CD4-positive, alpha-beta T cell treated with Interleukin-12 subunit alpha and Interleukin-12 subunit beta, for 1 hour (primary cell): ENCODE results near the gene CSF3.
A peak's percentile ranks its signal among the peaks of the same experiment; 100 is the strongest.

Source experiments
- DNase-seq: peaks from one replicate; pipeline ENCODE4 v3.0.0-alpha.2; 2020

Gene CSF3

DNA sequence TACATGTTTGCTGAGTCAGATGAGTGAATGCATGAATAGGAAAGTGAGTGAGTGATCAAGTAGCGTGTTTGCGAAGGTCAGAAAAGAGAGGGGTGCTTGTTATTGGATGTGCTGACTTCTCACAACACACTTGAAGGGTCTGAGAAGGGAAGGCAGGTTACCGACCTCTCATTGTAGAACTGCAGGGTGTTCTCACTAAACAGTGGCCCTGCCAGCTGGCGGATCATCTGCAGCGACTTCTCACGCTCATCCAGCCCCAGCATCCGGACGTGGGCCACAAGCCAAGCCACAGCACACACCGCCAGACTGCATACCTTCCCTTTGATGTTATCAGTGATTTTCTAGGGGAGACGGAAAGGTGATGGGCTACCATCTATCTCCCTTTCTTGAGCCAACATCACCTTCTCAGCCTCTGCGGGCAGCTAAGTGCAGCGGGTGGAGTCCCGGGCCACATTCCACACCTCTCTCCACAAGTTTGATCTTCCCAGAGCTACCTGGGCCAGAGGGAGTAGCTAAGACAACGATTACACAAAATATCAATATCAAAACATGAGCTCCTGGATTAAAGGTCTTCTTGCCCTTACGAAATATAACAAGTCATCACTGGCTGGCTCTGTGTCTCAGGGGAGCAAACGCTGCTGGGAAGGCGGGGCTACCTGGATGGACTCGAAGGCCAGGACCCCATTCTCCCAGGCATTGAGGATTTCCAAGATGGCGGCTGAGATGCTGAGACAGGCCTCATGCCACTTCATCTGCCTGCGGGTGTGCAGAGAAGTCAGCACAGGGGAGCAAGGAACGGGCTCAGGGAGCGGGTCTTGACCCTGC is 11.0 kb downstream of the CSF3 start:
- peak; percentile 45 for DNase-seq

DNA sequence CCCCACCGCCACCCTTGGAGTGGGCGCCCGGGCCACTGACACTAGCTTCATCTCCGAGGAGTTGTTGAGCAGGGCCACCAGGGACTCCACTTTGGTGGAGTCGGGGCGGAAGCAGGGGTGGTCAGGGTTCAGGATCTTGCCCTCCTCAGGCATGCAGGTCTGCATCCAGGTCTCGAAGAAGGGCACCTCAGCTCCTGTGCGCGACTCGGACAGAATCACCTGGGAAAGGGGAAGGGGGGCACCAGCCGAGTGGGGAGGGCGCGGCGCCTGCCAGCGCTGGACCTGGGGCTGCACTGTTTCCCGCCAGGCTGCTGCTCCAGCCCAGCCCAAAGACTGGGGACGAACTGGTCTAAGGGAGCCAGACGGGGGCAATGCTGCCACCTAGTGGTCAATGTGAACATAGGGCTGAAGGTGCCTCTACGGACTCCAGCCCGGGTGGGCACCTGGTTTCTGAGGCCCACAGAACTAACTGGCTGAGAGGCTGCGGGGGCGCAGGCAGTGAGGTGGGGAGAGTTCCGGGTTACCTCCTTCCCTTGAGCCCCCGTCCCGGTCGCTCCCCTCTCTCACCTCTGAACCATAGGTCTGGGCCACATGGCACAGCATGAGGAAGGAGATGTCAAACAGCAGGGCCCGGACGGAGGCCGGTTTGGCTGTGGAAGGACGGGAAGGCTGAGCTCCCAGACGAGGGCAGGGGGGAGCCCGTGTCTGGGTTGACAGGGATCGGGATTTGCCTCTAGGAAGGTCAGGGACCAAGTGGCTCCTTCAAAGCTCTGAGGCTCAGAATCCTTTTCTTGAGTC is 11.8 kb downstream of the CSF3 start:
- peak; percentile 77 for DNase-seq

DNA sequence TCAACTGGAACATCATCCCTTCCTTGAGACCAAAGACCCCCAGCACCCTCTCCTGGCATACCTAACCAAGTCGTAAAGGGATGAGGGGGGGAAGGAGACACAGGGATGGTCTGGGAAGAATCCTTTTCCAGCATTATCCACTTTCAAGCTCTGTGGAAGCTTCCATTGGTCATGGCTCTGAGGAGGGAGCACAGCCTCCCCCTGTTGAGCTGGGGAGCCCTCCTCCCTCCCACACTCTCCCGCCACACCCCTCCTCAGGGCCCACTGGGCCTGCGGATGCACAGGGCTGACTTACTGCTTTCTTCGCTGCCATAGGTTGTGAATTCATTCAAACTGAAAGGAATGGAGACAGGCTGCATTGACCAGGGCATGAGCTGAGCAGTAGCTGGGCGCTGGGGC is 12.4 kb downstream of the CSF3 start:
- no peak for DNase-seq

DNA sequence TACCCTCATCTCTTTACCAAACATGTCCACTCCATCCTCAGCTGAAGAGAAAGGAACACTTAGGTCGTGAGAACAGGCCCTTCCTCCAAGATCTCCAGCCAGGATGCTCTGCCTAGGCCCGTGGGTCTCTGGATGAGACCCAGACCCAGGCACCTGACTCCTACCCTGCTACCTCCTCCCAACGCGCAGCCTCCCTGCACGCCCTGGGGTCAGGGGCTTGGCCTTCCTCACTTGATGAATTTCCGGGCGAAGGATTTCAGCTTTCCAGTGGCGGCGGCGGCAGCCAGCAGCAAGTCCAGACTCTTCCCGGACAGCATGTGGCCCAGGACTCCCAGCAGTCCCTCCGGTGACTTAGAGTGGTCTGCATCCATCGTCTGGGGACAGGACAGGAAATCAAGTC is 13.4 kb downstream of the CSF3 start:
- no peak for DNase-seq

DNA sequence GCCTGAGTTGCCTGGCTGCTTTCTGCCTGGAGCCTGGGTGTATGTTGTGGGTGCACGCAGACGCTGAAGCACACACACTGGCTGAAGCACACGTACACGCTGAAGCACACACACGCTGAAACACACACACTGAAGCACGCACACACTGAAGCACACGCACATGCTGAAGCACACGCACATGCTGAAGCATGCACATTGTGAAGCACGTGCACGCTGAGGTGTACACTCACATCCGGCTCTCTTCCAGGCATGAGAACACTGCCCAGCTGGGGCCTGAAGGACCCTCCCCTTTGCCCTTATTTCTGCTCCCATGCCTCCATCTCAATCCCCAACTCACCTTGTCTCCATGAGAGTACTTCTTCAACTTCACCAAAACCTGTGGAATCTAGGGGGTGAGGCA is 16.5 kb downstream of the CSF3 start:
- DNase-seq: no peak

DNA sequence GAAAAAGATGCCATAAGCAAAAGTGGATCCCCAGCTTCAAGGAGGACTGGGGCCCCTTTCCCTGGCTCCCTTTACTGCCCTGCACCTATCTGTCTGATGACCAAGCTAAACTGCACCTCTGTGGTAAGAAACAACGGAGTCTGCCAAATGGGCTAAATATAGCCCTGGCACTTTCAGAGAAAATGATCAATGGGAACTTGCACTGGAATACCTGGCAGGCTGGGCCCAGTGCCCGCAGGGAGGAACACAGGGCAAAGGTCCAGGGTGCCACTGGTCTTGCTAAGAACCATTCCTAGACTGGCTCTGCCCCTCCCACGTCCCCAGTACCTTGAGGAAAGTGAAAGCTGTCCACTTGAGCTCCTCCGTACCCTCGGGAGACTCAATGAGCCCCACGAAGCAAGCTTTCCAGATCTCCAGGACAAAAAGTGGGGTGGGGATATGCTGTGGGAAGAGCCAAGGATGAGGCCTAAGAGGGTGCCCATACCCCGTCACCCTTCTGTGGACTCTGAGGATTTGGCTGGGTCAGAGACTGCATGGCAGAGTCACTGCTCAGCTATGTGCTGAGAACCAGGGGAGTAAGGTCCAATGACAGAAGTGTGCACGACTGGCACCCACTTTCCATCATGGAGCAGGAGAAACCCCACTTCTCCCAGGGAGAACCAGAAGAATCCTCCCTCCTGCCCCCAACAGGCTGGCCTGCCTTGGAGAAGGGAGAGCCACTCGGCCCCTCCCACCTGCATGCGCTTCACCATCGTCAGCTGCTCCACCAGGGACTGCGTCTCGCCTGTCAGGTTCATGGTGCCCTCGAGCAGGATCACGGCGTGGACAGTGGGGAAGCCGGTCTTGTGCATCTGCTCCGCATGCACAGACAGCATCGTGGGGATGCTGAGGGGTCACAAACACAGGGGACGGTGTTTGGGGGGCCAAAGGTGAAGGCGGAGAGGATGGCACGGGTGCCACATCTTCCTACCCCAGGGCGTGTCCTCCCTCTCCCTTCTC is 17.4 kb downstream of the CSF3 start:
- no peak for DNase-seq

DNA sequence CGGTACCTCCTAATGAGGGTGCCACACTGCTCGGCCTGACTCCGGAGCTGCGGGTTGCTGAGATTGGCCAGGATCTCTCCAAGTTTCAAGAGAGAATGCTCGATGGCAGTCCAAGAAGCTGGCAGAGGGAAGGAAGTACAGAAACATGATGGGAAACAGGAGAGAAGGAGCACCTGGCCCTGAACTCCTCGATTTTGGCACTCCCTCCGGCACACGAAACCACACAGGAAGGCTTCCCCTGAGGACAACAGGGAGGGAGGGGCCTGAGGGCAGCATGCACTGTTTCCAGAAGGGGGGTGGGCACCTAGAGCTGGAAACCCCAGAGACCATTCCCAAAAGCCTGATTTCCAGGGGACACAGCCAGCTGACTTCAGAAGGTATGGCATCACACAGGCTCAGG is 18.1 kb downstream of the CSF3 start:
- no peak for DNase-seq

DNA sequence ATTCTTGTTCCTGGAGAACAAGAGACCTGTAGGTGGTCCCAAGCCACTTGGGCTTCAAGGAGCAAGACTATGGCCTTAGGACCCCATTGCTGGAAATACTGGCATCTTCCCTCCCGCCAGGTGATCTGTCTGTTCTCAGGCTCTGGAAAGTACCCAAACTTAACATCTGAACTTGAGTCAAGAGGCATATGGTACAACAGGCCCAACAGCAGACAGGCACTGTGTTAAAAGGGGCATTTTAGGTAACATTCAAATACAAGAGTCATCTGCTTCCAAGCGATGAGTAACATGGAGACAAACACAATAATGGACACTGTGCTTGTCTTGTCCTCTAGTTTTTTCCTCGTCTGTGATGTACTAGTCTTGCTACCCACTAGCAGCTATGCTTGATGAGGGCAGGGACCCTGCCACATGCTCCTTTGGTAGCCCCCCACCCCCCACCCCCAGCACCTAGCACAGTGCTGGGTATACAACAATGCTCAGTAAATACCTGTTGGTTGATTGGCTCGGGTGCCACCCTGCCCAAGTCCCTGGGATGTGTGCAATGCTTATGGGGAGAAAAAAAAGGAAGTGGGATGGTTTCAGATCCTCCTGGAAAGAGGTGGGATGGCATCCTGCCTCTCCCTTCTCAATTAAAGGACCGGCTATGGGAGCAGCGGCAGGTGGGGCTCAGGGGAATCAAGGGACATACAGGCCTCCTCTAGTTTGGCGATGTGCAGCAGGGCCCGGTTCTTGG is 19.4 kb downstream of the CSF3 start:
- no peak for DNase-seq

DNA sequence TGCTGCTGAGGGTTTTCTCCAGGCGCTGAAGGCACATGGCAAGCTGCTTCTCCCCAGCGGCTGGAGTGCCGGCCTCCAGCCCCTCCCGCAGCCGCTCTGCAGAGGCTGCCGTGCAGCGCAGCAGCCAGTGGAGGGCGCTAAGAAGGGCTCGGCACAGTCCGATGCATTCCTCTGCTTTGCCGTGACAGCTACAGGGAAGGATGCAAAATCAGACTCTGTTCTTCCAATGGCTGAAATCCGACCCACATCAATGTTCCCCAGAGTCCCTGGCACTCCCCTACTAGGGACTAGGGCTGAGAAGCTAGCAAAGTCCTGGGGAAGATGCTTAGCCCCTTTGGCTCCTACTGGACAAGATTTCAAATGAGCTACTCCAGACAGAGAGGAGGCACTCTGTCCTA is 19.9 kb downstream of the CSF3 start:
- DNase-seq: no peak

DNA sequence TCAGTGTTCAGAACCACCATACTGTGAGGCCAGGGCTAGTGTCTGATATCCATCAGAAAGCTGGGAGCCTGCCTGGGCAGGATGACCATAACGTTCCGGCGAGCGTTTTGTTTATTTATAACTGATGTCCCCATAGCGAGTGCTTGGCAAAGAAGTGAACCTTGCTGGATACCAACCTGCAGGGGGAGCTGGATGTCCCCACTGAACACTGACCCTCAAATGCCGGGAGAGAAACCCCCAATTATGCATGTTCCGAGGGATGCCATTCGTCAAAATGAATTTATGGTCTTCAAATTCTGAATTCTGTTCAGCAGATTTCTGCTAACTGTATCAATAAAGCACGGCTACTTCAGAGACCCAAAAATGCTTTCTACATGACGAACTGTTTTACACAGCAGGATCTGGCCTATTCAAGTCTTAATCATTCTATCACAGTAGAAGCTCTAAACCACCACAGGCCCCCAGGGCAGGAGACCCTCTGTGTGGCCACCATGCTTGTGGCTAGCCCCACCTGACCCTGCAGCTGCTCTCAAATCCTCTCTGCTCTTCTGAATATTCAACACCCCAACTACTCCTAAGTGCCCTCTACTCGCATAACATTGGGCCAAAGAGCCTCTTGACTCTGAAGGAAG is 23.8 kb downstream of the CSF3 start:
- peak; percentile 15 for DNase-seq

DNA sequence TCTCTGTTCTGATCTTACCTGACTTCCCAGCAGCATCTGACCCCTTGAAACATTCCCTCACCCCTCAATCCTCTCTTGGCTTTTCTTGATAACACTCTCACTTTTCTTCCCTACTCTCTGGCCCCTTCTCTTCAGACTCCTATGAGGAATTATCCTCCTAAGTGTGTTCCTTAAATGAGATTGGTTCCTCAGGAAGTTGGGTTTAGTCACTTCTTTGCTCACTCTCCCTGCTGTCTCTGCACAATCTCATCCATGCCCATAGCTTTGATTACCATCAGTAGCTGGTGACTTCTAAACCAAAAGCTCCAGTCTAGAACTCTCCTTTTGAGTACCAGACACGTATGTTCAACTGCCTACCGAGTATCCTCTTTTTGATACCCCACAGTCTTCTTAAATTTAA is 26.0 kb downstream of the CSF3 start:
- no peak for DNase-seq

DNA sequence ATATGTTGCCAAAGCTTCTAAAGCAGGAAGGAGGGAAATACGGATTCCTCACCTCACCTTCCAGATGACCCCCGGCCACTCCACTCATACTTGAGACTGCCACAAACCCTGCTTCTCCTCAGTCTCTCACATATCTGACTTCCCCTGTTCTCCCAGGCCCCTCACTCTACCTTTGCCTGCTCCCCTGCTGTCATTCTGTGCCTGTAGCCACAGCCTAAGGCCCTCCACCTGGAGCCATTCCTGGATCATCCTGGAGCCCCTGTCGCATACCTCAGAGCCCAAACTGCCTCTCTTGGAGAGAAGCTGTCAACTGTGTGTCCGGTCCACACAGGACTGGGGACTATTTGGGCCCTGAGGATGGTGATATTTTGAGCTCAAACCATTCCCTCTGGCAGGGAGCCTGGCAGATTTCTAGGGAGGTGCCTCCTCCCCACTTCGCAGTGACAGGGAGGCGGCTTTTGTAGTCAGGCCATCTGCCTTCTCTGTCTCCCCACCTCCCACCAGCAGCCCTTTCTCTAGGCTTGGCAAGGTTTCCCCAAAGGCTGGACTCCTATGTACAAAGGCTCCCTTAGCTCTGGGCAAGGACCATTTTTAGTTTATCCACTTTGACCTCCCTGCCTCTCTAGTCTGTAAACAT is 41.3 kb downstream of the CSF3 start:
- DNase-seq: no peak

DNA sequence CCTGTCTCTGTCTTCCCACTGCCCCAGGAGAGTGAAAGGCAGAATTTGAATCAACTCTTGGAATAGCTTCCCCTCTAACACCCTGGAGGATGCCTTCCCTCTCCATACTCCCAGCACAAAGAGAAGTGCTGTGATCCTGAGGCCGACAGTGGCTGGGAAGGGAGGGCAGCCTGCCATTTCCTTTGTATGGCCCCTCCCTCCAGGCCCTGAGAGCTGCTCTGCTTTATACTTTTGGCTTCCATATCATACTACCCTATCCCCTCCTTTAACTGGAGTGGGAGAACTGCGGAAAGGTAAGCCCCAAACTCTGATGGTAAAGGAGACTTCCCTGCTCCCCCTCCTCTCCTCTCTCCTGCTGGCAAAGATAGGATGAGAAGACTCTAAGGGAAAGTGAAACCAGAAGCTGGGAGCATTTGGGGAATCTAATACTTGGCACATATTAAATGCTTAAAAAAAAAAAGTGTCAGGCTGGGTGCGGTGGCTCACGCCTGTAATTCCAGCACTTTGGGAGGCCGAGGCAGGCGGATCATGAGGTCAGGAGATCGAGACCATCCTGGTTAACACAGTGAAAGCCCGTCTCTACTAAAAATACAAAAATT is 43.0 kb downstream of the CSF3 start:
- DNase-seq: no peak

DNA sequence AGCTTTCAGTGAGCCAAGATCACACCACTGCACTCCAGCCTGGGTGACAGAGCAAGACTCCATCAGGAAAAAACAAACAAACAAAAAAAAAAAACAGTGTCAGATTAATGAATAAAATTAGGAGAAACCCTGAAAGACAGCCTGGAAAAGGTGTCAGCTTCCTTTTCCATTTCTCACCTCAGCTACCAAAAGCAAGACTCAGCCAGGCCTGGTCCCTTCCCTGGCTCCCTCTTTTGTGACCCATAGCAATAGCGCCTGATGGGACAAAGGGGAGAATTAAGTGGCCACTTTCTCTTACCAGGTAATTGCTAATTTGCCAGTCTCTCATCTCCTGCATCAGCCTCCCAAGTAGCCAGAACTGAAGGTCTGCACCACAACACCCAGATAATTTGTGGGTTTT is 43.6 kb downstream of the CSF3 start:
- DNase-seq: no peak

DNA sequence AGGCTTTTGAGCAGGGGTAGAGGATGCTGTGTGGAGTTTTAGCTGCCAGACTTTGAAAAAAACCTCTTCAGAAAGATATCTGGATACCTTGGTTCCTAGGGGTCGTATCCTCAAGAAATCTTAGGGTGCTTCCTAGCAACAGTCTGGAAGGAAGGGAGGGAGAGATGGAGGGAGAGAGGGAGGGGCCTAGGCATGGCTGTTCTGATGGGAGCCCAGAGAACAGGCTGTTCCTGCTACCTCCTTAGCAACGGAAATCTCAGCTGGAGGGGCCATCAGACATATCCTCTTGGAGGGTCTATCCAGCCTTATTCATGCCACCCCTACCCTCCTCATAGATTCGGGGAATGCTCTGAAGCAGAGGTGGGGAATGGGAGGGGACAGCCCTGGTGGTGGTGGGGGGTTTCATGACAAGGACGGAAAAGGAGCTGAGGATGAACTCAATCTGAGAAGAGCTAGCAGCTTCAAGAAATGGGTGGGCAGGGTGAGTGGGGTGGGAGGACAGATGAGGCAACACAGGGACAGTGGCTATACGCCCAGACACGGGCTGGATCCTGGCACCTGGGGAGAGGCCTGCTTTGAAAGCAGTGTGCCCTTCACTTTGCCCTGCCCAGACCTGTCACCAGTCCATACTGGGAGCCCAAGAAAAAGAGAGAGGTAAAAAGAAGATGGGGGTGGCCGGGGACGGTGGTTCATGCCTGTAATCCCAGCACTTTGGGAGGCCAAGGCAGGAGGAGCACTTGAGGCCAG is 44.7 kb downstream of the CSF3 start:
- no peak for DNase-seq

DNA sequence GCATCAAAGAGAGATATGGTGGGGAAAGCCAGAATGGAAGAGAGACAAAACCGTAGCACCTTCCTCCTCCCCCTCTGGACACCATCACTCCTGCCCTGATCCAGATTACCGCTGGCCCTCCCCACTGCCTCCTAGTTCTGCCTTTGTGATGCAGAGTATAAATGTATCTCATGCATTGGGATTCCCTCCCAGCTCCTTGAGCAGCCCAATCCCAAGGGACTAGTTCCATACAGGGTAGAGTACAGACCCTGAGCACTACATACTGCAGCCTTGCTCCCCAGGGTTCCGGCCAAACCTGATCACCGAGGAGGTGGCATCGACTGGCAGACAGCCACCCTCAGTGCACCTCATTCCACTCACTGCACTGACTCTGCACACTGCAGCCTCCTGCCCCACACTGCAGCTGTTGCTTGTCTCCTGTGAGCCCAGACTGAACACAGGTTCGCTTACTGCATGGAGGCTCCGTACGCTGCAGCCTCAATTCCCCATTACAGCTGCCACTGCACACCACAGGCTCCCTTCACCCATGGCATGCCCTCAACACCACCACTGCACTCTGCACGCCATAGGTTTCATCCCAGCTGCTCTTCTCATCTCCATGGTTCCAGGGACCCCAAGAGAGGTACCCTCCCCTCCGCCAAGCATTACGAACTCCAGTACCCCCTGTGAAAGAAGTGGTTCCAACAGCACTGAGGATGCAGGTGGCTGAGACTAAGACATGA is 45.8 kb downstream of the CSF3 start:
- DNase-seq: no peak

DNA sequence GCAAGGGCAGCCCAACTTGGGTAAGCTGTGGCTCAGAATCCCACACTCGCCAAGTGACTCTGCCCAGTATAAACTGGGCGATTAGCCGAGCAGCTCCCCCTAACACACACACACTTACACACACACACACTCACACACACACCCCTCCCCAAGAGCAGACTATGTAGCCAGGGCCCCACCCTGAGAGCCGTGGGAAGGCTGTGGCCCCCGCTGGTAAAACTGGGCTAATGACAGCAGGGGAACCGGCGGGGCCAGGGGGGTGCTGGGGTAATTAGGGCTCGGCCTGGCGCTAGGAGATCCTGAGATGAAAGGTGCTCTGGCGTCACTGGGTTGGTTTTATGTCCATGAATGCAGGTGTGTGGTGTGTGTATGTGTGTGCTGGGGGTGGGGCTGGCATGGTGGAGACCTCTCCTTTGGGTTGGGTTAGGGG is 46.4 kb downstream of the CSF3 start:
- no peak for DNase-seq

DNA sequence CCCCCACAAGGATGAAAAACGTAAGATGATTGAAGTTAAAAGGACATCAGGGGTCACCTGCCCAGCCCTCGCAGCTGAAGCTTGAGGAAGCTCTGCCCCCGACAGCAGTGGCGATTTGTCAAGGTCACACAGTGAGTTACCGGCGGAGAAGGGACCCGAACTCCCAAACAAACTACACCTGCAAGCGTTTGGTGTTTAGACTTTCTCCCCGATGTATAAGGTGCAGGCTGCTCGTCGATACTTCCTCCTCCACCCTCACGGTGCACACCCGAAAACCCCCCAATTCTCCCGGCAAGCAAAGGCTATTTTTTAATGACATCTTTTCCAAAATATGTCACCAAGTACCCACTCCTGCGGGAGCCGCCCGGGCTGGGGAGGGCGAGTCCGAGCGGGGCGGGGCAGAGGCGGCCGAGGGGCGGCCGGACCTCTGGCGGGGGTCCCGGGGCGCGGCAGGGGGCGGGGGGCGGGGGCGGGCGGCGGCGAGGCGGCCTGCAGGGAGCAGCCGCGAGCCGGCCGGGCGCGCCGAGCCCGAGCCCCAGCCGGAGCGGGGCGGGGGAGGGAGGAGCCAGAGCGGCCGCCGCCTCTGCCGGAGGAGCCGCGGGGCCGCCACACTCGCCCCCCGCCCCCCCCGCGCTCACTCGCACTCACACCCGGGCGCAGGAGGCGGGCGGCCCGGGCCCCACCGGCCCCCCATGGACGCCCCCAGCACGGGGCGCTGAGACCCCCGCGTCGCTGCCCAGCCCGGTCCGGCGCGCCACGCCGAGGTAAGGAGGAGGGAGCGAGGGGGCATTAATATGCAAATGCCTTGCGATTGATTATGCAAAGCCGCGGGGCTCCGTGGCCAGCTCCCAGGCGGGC is 47.3 kb downstream of the CSF3 start, which contains the start of gene THRA:
Gene THRA, plus strand, starts transcription at position 637 of the 858 bp plus-strand sequence. CDS start 11,524 bp downstream, outside the sequence.
- peak; percentile 78 for DNase-seq
